GM21360 (cell line): Measurements from ENCODE around the gene PLAC9.

Source experiments
- ATAC-seq: cut with Tn5 transposase; IDR thresholded peaks from one replicate; pipeline ENCODE4 v1.9.1; 2021; ENCODE audit warnings: mild to moderate bottlenecking, moderate library complexity; ENCODE audit not compliant: unreplicated experiment

PLAC9 gene

GRCh38 chr10:80159166-80159873 lies 26.8 kb downstream of the PLAC9 start:
- ATAC-seq: no peak

GRCh38 chr10:80160361-80161320 lies 28.1 kb downstream of the PLAC9 start:
- ATAC-seq: no peak

- ATAC-seq: no peak
Measured at GRCh38 chr10:80161321-80162083, 29.0 kb downstream of the PLAC9 start.

- no peak for ATAC-seq
Measured at GRCh38 chr10:80163741-80164341, 31.3 kb downstream of the PLAC9 start.

- ATAC-seq: no peak
Measured at GRCh38 chr10:80164596-80164995, 32.1 kb downstream of the PLAC9 start.

GRCh38 chr10:80165173-80165572 lies 32.6 kb downstream of the PLAC9 start:
- no peak for ATAC-seq

GRCh38 chr10:80166581-80167470 lies 34.3 kb downstream of the PLAC9 start:
- ATAC-seq: no peak

GRCh38 chr10:80167471-80168161 lies 35.1 kb downstream of the PLAC9 start:
- no peak for ATAC-seq

GRCh38 chr10:80168162-80168511 lies 35.6 kb downstream of the PLAC9 start:
- ATAC-seq: no peak

- ATAC-seq: no peak
Measured at GRCh38 chr10:80168679-80169380, 36.3 kb downstream of the PLAC9 start.

GRCh38 chr10:80170026-80170425 lies 37.5 kb downstream of the PLAC9 start:
- no peak for ATAC-seq

GRCh38 chr10:80170641-80171040 lies 38.1 kb downstream of the PLAC9 start:
- no peak for ATAC-seq

GRCh38 chr10:80171248-80171660 lies 38.7 kb downstream of the PLAC9 start:
- ATAC-seq: no peak

GRCh38 chr10:80172896-80173295 lies 40.4 kb downstream of the PLAC9 start:
- ATAC-seq: no peak

GRCh38 chr10:80173466-80173865 lies 40.9 kb downstream of the PLAC9 start:
- no peak for ATAC-seq

- no peak for ATAC-seq
Measured at GRCh38 chr10:80174641-80175395, 42.3 kb downstream of the PLAC9 start.

- ATAC-seq: no peak
Measured at GRCh38 chr10:80176526-80176925, 44.0 kb downstream of the PLAC9 start.
